ENCODE results near the gene RAD50. TPM values are rescaled to one million over a fixed set of nuclear protein-coding genes. Genes with fewer than 3 reads are reported as not detected.

Gene RAD50
- total RNA-seq, 2 donors from 2014 or later: 29.5 to 37.0 TPM

DNA sequence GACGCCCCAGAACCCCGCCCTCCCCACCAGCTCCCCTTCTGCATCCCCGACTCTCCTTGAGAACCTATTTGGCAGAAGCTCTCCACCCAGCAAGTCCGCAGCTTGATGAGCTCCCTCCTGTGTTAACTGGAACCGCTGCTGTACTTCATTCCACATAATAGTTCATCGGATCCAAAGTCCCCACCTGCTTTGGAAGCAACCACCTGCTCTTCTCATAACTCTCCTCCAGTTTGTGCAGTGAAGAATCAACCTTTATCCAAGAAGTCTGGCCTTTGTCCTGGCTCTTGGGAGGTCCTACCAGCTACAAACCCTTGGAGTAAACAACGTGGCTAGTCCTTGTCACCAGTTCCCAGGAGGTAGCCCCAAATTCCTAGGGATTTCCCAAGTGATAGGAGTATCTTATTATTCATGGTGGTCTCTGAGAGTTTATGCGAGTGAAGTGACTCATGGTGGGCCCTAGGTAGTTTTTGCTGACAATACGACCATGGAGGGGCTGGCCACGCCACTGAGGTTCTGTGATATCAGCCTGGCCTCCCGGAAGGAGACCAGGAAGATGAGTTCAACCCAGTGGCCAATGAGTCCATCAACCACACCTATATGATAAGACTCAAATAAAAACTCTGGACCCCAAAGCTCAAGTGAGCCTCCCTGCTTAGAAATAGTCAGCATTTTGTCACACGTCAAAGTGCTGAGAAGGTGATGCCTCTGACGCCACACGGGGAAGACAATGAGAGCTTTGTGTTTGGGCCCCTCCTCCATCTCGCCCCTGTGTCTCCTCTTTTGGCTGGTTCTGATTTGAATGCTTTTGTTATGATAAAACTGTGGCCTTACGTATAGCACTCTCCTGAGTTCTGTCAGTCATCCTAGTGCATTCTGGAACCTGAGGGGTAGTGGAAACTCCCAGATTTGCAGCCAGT lies 113.4 kb downstream of the RAD50 start:
- no peak overlapping the region for H3K9ac ChIP-seq (ENCODE audit: low read depth in 2 of 2, low read length in 2 of 2)
- no peaks in the 10 kb centered on the region for H3K9me3 ChIP-seq
- H3K27me3 ChIP-seq: no peaks in the 10 kb centered on the region
- no peaks in the 10 kb centered on the region for H3K36me3 ChIP-seq
- peak; percentile 7 for DNase-seq
- no peak overlapping the region for H3K4me3 ChIP-seq
- intact Hi-C loops (cut with DNase I): no loop called here
- TF ChIP-seq CTCF (IDR thresholded peaks at IDR 0.05): no peak
- H3K4me1 ChIP-seq: no peaks in the 10 kb centered on the region
- H3K27ac ChIP-seq: no peak overlapping the region

- H3K4me1 ChIP-seq: no peaks in the 10 kb centered on the region
- no peak overlapping the region for H3K9ac ChIP-seq (ENCODE audit: low read depth in 2 of 2, low read length in 2 of 2)
- no peak for DNase-seq
- H3K27me3 ChIP-seq: no peaks in the 10 kb centered on the region
- H3K27ac ChIP-seq: no peak overlapping the region
- no peak for TF ChIP-seq CTCF (IDR thresholded peaks at IDR 0.05)
- no peaks in the 10 kb centered on the region for H3K9me3 ChIP-seq
- H3K36me3 ChIP-seq: no peaks in the 10 kb centered on the region
- intact Hi-C loops (cut with DNase I): no loop called here
- H3K4me3 ChIP-seq: no peak overlapping the region
These were observed 114.2 kb downstream of the RAD50 start for GRCh38 chr5:132671000-132671399.

- DNase-seq: no peak
- Histone ChIP-seq H3K4me3 (no peak overlapping the region), H3K36me3 (no peaks in the 10 kb centered on the region), H3K9me3 (no peaks in the 10 kb centered on the region), H3K27ac (no peak overlapping the region), H3K4me1 (no peaks in the 10 kb centered on the region), H3K9ac (ENCODE audit: low read depth in 2 of 2, low read length in 2 of 2) (no peak overlapping the region), H3K27me3 (no peaks in the 10 kb centered on the region)
- TF ChIP-seq CTCF (IDR thresholded peaks at IDR 0.05): no peak
- intact Hi-C loops (cut with DNase I): no loop called here
These were observed 116.7 kb downstream of the RAD50 start for GRCh38 chr5:132673488-132673887.

- no peak for DNase-seq
- Histone ChIP-seq H3K4me3 (no peak within 1 kb of the TSS), H3K4me1 (no peaks in the 10 kb centered on the region), H3K36me3 (no peaks in the 10 kb centered on the region), H3K27me3 (no peaks in the 10 kb centered on the region), H3K27ac (no peak within 1 kb of the TSS), H3K9ac (ENCODE audit: low read depth in 2 of 2, low read length in 2 of 2) (no peak within 1 kb of the TSS), H3K9me3 (no peaks in the 10 kb centered on the region)
- intact Hi-C loops (cut with DNase I): no loop called here
- TF ChIP-seq CTCF (IDR thresholded peaks at IDR 0.05): no peak
These were observed 117.3 kb downstream of the RAD50 start, which contains the start of gene IL4 for GRCh38 chr5:132673939-132674630. TSS of gene IL4 (plus strand) at chr5:132673989. CDS start at chr5:132674051, 62 bp downstream.

DNA sequence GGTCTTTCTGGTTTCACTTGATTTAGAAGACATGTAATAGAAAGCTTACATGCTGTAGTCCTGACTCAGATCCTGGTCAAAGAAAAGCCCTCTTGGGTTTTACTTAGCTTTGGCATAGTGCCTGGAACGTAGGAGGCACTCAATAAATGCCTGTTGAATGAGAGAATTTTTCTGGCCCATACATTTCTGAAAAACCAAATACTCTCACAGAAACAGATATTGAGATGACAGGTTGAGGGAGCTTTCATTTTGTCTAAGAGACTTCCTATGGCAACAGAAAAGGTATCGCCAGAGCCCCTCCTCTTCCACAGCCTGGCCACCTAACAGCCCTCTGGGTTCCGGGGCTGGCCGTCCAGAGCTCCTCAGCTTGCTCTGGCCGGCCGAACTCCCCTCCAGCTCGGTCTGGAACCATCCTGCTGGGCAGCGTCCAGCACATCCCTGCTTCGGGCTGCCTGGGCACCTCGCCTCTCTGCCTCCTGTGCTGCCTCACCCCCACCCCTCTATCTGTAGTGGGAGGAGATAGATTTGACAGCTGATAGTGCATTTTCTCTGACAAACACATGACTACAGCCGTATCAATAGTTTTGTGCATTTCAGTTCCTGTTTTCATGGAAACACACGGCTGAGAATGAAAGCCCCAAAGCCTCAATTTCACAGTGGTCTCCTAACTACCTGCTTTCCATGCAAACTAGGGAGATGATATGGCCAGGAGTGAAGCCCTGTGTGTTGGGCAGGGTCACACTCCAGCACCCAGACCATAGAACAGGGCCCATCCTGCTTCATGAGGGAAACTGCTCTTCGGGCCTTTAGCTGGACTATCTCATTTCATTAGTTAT lies 118.1 kb downstream of the RAD50 start:
- no peaks in the 10 kb centered on the region for H3K9me3 ChIP-seq
- DNase-seq: no peak
- intact Hi-C loops (cut with DNase I): no loop called here
- TF ChIP-seq CTCF (IDR thresholded peaks at IDR 0.05): no peak
- no peak overlapping the region for H3K9ac ChIP-seq (ENCODE audit: low read depth in 2 of 2, low read length in 2 of 2)
- H3K4me3 ChIP-seq: no peak overlapping the region
- H3K4me1 ChIP-seq: no peaks in the 10 kb centered on the region
- no peaks in the 10 kb centered on the region for H3K27me3 ChIP-seq
- no peak overlapping the region for H3K27ac ChIP-seq
- no peaks in the 10 kb centered on the region for H3K36me3 ChIP-seq
